T-cell (primary cell): ENCODE results near the gene IL32. TPM values are rescaled to one million over a fixed set of nuclear protein-coding genes. Genes with fewer than 3 reads are reported as not detected.
"Not testable (repeated sequence)": the region's sequence is repeated elsewhere in the genome, so short reads cannot be mapped to it uniquely, and the experiment has no call there.

ENCODE experiments used
- ATAC-seq, 4 experiments: fragments of 200-7000 bp in 3 of 4; fragments of 150-1000 bp in 1 of 4; cut with Tn5 transposase; replicated peaks in 1 of 4; 1 replicate in 3 of 4; 2 replicates in 1 of 4; pipeline ENCODE4 v1.10.0; 2021; ENCODE audit warnings: moderate library complexity in 3 of 4, mild to moderate bottlenecking in 2 of 4, moderate number of reproducible peaks in 1 of 4
- CTCF ChIA-PET, 2 donors: fragments of 300-600 bp; sonication (Branson Sonifier 250); formaldehyde crosslinking; loops; one replicate each; lab custom pipeline; 2022; ENCODE audit warnings: antibody characterized with exemption in 2 of 2; lab: Charles Lee
- POLR2A ChIA-PET, 2 donors: fragments of 300-600 bp; sonication (Branson Sonifier 250); formaldehyde crosslinking; loops; one replicate each; lab custom pipeline; 2022; ENCODE audit warnings: antibody characterized with exemption in 2 of 2; lab: Charles Lee
- DNase-seq, 35 experiments: peaks; one replicate each; pipeline versions ENCODE4 v3.0.0 to v3.0.0-alpha.2; 2013 to 2023
- H3K27ac ChIP-seq: one replicate; pipeline ENCODE4 v1.5.1; 2013; ENCODE audit warnings: low read length
- H3K27me3 ChIP-seq, 2 experiments: replicated peaks in 1 of 2; 1 replicate in 1 of 2; 2 replicates in 1 of 2; pipeline versions ENCODE4 v1.6.1 to v1.7.0; 2013; ENCODE audit warnings: low read length in 1 of 2, mixed read lengths in 1 of 2; ENCODE audit not compliant: control insufficient read depth in 2 of 2, insufficient read depth in 2 of 2; ENCODE audit errors: extremely low read depth in 1 of 2
- H3K36me3 ChIP-seq, 2 donors: 1 replicate in 1 of 2; 2 replicates in 1 of 2; pipeline versions ENCODE4 v1.6.1 to v1.7.0; 2013; ENCODE audit warnings: low read length in 1 of 2; ENCODE audit not compliant: control insufficient read depth in 2 of 2, insufficient read depth in 1 of 2; ENCODE audit errors: extremely low read depth in 1 of 2
- H3K4me1 ChIP-seq, 2 experiments: 1 replicate in 1 of 2; 2 replicates in 1 of 2; pipeline versions ENCODE4 v1.6.1 to v1.7.0; 2013; ENCODE audit warnings: low read length in 2 of 2, mixed read lengths in 1 of 2; ENCODE audit not compliant: insufficient read depth in 2 of 2, control insufficient read depth in 1 of 2; ENCODE audit errors: extremely low read depth in 1 of 2
- H3K4me3 ChIP-seq, 2 donors: 1 replicate in 1 of 2; 2 replicates in 1 of 2; pipeline versions ENCODE4 v1.5.1 to v1.7.0; 2013; ENCODE audit warnings: mild to moderate bottlenecking in 2 of 2, low read length in 1 of 2, moderate library complexity in 1 of 2; ENCODE audit not compliant: control insufficient read depth in 1 of 2; ENCODE audit errors: extremely low read depth in 1 of 2
- H3K9me3 ChIP-seq: 2 replicates; pipeline ENCODE4 v1.7.0; 2013
- H3K27ac Mint-ChIP-seq, 2 donors: one replicate each; pipeline ENCODE4 v1.8.0; 2020 to 2021; ENCODE audit warnings: mild to moderate bottlenecking in 2 of 2, mixed read lengths in 2 of 2
- H3K27me3 Mint-ChIP-seq, 2 donors: one replicate each; pipeline ENCODE4 v1.8.0; 2021 to 2022; ENCODE audit warnings: mixed read lengths in 2 of 2
- H3K36me3 Mint-ChIP-seq: one replicate; pipeline ENCODE4 v1.8.0; 2021; ENCODE audit warnings: mixed read lengths
- H3K4me1 Mint-ChIP-seq, 3 donors: one replicate each; pipeline ENCODE4 v1.8.0; 2020 to 2022; ENCODE audit warnings: mixed read lengths in 3 of 3, mild to moderate bottlenecking in 1 of 3
- H3K4me3 Mint-ChIP-seq, 3 donors: one replicate each; pipeline ENCODE4 v1.8.0; 2020 to 2022; ENCODE audit warnings: mild to moderate bottlenecking in 3 of 3, mixed read lengths in 3 of 3, moderate library complexity in 3 of 3
- H3K9me3 Mint-ChIP-seq, 3 donors: one replicate each; pipeline ENCODE4 v1.8.0; 2020 to 2022; ENCODE audit warnings: mixed read lengths in 3 of 3
- WGBS: methylation state at CpG from one replicate; pipeline ENCODE4 v1.1.5; 2013; ENCODE audit warnings: missing lambda C conversion rate; ENCODE audit not compliant: insufficient coverage; 5-methylcytosine and 5-hydroxymethylcytosine counted together
- total RNA-seq, 35 experiments: library from RNA in 6 of 35; stranded (reverse) in 6 of 35; fragments of 120-200 nt in 1 of 35; gene quantifications; one replicate each; pipeline versions ENCODE4 v1.2.1 to v1.2.4 and lab custom pipeline; 2013 to 2026

Gene IL32
- total RNA-seq, 5 donors from 2014 or later (not counting 1 experiment from before 2014, with no cell fraction given): 736 to 1,200 (median 999) TPM

- H3K27ac Mint-ChIP-seq, H3K9me3 Mint-ChIP-seq, ATAC-seq, DNase-seq, H3K27me3 ChIP-seq, H3K4me3 ChIP-seq, H3K9me3 ChIP-seq, H3K4me3 Mint-ChIP-seq, CTCF ChIA-PET, H3K27me3 Mint-ChIP-seq, H3K36me3 Mint-ChIP-seq, H3K27ac ChIP-seq, H3K36me3 ChIP-seq: not testable (repeated sequence)
- H3K4me1 ChIP-seq: peaks cover 11 to 52% of the 10 kb centered on the region in 2 experiments
- POLR2A ChIA-PET: interaction anchor here in 1 of 2 donors (0.6 to 0.7 kb wide), 2 partner anchors 29 to 32 kb away, joined by 3 read pairs; partner anchors contain the start of gene ZNF205
- H3K4me1 Mint-ChIP-seq: peaks cover 50 to 74% (median 71%) of the 10 kb centered on the region in 3 donors
- 98% methylated on average over 8 of the region's 8 CpGs for WGBS
These were observed 18.0 kb downstream of the IL32 start for GRCh38 chr16:3083408-3083807.

GRCh38 chr16:3084491-3084890, 19.1 kb downstream of the IL32 start:
- H3K27me3 ChIP-seq: peaks cover 0 to 5% of the 10 kb centered on the region in 2 experiments
- CTCF ChIA-PET: no interaction called here
- peak overlapping the region; percentile 76 to 80 for H3K27ac Mint-ChIP-seq
- POLR2A ChIA-PET: no interaction called here
- H3K4me1 Mint-ChIP-seq: peaks cover 48 to 70% (median 67%) of the 10 kb centered on the region in 3 donors
- H3K9me3 ChIP-seq: no peaks in the 10 kb centered on the region
- H3K27me3 Mint-ChIP-seq: no peaks in the 10 kb centered on the region
- peaks cover 4% of the 10 kb centered on the region for H3K36me3 Mint-ChIP-seq
- no peak for DNase-seq
- 100% methylated on average over 1 of the region's 1 CpG for WGBS
- no peak for ATAC-seq
- H3K4me3 Mint-ChIP-seq: peak overlapping the region in 1 of 3 donors; percentile 67
- H3K36me3 ChIP-seq: no peaks in the 10 kb centered on the region
- H3K27ac ChIP-seq: no peak overlapping the region
- no peaks in the 10 kb centered on the region for H3K9me3 Mint-ChIP-seq
- H3K4me3 ChIP-seq: no peak overlapping the region
- H3K4me1 ChIP-seq: peaks cover 11 to 57% of the 10 kb centered on the region in 2 experiments

GRCh38 chr16:3084969-3085670, 19.7 kb downstream of the IL32 start:
- Mint-ChIP-seq H3K9me3 (no peaks in the 10 kb centered on the region), H3K4me3 (peak overlapping the region in 1 of 3 donors; percentile 67), H3K4me1 (peaks cover 42 to 64% (median 61%) of the 10 kb centered on the region in 3 donors), H3K27me3 (no peaks in the 10 kb centered on the region), H3K27ac (peak overlapping the region; percentile 76 to 80), H3K36me3 (peaks cover 4% of the 10 kb centered on the region)
- no peak for ATAC-seq
- H3K4me1 ChIP-seq: peaks cover 11 to 54% of the 10 kb centered on the region in 2 experiments
- ChIA-PET CTCF (interaction anchor here in 1 of 2 donors (0.6 kb wide), 1 partner anchor 46 kb away, joined by 4 read pairs; no protein-coding TSS in a partner anchor), POLR2A (interaction anchor here in 1 of 2 donors (1.0 kb wide), 1 partner anchor 16 kb away, joined by 4 read pairs; no protein-coding TSS in a partner anchor)
- no peak overlapping the region for H3K27ac ChIP-seq
- WGBS: 100% methylated on average over 1 of the region's 7 CpGs
- no peaks in the 10 kb centered on the region for H3K36me3 ChIP-seq
- no peak overlapping the region for H3K4me3 ChIP-seq
- H3K27me3 ChIP-seq: peaks cover 0 to 5% of the 10 kb centered on the region in 2 experiments
- no peak for DNase-seq
- no peaks in the 10 kb centered on the region for H3K9me3 ChIP-seq

- POLR2A ChIA-PET: interaction anchor here in 1 of 2 donors (1.0 kb wide), 1 partner anchor 17 kb away, joined by 4 read pairs; no protein-coding TSS in a partner anchor
These were observed 20.6 kb downstream of the IL32 start for GRCh38 chr16:3085868-3086595.

GRCh38 chr16:3086596-3087242, 21.3 kb downstream of the IL32 start:
- Histone ChIP-seq H3K27me3 (peaks cover 0 to 5% of the 10 kb centered on the region in 2 experiments), H3K4me3 (no peak overlapping the region), H3K9me3 (no peaks in the 10 kb centered on the region), H3K27ac (no peak overlapping the region), H3K36me3 (no peaks in the 10 kb centered on the region), H3K4me1 (peaks cover 11 to 57% of the 10 kb centered on the region in 2 experiments)
- Mint-ChIP-seq H3K4me3 (peak overlapping the region; percentile 65 to 67 (median 66)), H3K9me3 (no peaks in the 10 kb centered on the region), H3K36me3 (no peaks in the 10 kb centered on the region), H3K4me1 (peaks cover 40 to 64% (median 60%) of the 10 kb centered on the region in 3 donors), H3K27ac (peak overlapping the region; percentile 77 to 85), H3K27me3 (no peaks in the 10 kb centered on the region)
- ChIA-PET POLR2A (no interaction called here), CTCF (no interaction called here)
- peak; percentile 65 to 81 (median 72) for ATAC-seq
- WGBS: 91% methylated on average over 7 of the region's 14 CpGs
- DNase-seq: no peak

More at GRCh38 chr16:3085868-3086595, 20.6 kb downstream of the IL32 start:
- no peaks in the 10 kb centered on the region for H3K9me3 ChIP-seq
- CTCF ChIA-PET: no interaction called here
- Mint-ChIP-seq H3K9me3 (no peaks in the 10 kb centered on the region), H3K27ac (peak overlapping the region; percentile 76 to 85), H3K4me3 (peak overlapping the region; percentile 65 to 67 (median 66)), H3K4me1 (peaks cover 37 to 62% (median 58%) of the 10 kb centered on the region in 3 donors), H3K27me3 (no peaks in the 10 kb centered on the region), H3K36me3 (peaks cover under 1% of the 10 kb centered on the region)
- H3K4me3 ChIP-seq: no peak overlapping the region
- no peak for ATAC-seq
- 96% methylated on average over 9 of the region's 17 CpGs for WGBS
- no peaks in the 10 kb centered on the region for H3K36me3 ChIP-seq
- no peak overlapping the region for H3K27ac ChIP-seq
- no peak for DNase-seq
- H3K4me1 ChIP-seq: peaks cover 11 to 55% of the 10 kb centered on the region in 2 experiments
- peaks cover 0 to 5% of the 10 kb centered on the region in 2 experiments for H3K27me3 ChIP-seq
